Memory B cell (primary cell): ENCODE measurements around the gene MANSC4.

Source experiments
- ATAC-seq: fragments of 150-1000 bp; cut with Tn5 transposase; 2 replicates; pipeline ENCODE4 v1.10.0; 2021; ENCODE audit warnings: low read depth, mild to moderate bottlenecking, moderate library complexity
- DNase-seq, 2 donors: peaks; one replicate each; pipeline ENCODE4 v3.0.0; 2022; ENCODE audit warnings: low spot score in 2 of 2
- H3K27ac Mint-ChIP-seq: one replicate; pipeline ENCODE4 v1.8.0; 2022; ENCODE audit warnings: mild to moderate bottlenecking, moderate library complexity, mixed read lengths
- H3K27me3 Mint-ChIP-seq: one replicate; pipeline ENCODE4 v1.8.0; 2022; ENCODE audit warnings: mixed read lengths
- H3K36me3 Mint-ChIP-seq: one replicate; pipeline ENCODE4 v1.8.0; 2022; ENCODE audit warnings: mild to moderate bottlenecking, mixed read lengths
- H3K4me1 Mint-ChIP-seq: one replicate; pipeline ENCODE4 v1.8.0; 2022; ENCODE audit warnings: mixed read lengths
- H3K4me3 Mint-ChIP-seq: one replicate; pipeline ENCODE4 v1.8.0; 2022; ENCODE audit warnings: mild to moderate bottlenecking, moderate library complexity, mixed read lengths
- H3K9me3 Mint-ChIP-seq: one replicate; pipeline ENCODE4 v1.8.0; 2022; ENCODE audit warnings: mixed read lengths

Gene MANSC4

DNA sequence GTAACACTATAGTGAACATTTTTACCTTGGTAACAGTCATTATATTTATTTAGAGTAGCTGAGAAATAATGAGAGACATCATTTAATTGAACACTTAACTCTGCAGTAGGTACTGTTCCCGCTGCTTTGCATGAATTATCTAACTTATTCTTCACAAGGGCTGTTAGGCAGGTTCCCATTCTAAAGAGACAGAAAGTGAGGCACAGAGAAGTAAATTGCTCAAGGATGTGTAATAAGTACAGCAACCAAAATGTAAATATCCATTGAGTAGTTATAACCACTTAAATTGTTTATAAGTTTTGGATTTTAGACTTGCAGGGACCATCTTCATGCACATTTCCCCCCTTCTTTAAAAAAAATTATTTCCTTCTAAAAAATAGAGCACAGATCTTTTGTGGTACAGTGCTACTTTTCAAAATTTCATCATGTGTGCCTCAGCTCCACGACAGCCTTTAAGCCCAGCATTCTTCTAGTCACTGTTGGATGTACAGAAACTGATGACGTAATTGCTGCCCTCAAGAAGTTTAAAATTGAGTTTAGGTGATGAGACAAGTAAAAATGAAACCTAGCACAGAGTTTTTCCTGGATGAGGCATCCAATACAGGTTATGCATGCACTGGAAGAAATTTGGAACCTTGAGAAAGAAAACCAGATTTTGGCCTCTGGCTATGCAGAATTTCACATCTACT lies 6.0 kb upstream of the MANSC4 start:
- ATAC-seq (no peak), DNase-seq (no peak)
- no peaks in the 10 kb centered on the region for H3K27me3 Mint-ChIP-seq
- H3K27ac Mint-ChIP-seq, result no peak overlapping the region
- no peak overlapping the region for H3K4me3 Mint-ChIP-seq
- H3K9me3 Mint-ChIP-seq, result no peaks in the 10 kb centered on the region
- H3K4me1 Mint-ChIP-seq, result peaks cover 21% of the 10 kb centered on the region
- H3K36me3 Mint-ChIP-seq, result peaks cover 11% of the 10 kb centered on the region

- Mint-ChIP-seq H3K27ac (no peak overlapping the region), H3K9me3 (no peaks in the 10 kb centered on the region), H3K4me1 (peaks cover 20% of the 10 kb centered on the region), H3K27me3 (no peaks in the 10 kb centered on the region), H3K36me3 (peaks cover 7% of the 10 kb centered on the region), H3K4me3 (peak overlapping the region; percentile 2)
- ATAC-seq, result no peak
- DNase-seq, result no peak
Observed at GRCh38 chr12:27782481-27782880, 2.4 kb upstream of the MANSC4 start.

GRCh38 chr12:27781680-27782079 lies 1.6 kb upstream of the MANSC4 start:
- DNase-seq (no peak), ATAC-seq (no peak)
- Mint-ChIP-seq H3K4me3 (no peak overlapping the region), H3K9me3 (no peaks in the 10 kb centered on the region), H3K36me3 (peaks cover 6% of the 10 kb centered on the region), H3K27ac (no peak overlapping the region), H3K27me3 (no peaks in the 10 kb centered on the region), H3K4me1 (peaks cover 19% of the 10 kb centered on the region)

DNA sequence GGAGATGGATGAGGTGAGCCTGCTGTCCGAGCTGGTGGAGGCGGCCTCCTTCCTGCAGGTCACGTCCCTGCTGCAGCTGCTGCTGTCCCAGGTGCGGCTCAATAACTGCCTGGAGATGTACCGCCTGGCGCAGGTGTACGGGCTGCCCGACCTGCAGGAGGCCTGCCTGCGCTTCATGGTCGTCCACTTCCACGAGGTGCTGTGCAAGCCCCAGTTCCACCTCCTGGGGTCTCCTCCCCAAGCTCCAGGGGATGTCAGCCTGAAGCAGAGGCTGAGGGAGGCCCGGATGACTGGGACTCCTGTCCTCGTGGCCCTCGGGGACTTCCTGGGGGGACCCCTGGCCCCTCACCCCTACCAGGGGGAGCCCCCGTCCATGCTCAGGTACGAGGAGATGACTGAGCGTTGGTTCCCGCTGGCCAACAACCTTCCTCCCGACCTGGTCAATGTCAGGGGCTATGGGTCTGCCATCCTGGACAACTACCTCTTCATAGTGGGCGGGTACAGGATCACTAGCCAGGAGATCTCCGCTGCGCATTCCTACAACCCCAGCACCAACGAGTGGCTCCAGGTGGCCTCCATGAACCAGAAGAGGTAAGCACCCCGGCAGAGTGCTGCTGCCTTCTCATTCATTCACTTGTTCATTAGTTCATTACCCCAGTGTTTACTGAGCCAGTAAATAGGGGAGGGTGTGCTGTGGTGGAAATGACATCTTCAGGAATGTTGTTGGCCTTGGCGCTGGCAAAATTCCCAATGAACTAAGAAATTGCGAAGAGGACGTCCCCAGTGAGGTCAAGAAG lies 774 bp upstream of the MANSC4 start:
- DNase-seq (no peak), ATAC-seq (peak; percentile 17)
- Mint-ChIP-seq H3K27ac (no peak overlapping the region), H3K4me1 (peaks cover 19% of the 10 kb centered on the region), H3K27me3 (no peaks in the 10 kb centered on the region), H3K36me3 (peaks cover 6% of the 10 kb centered on the region), H3K4me3 (peak overlapping the region; percentile 87), H3K9me3 (no peaks in the 10 kb centered on the region)

GRCh38 chr12:27779416-27779919 lies 568 bp downstream of the MANSC4 start:
- H3K9me3 Mint-ChIP-seq, result no peaks in the 10 kb centered on the region
- H3K27me3 Mint-ChIP-seq, result no peaks in the 10 kb centered on the region
- peak overlapping the region; percentile 80 for H3K4me3 Mint-ChIP-seq
- peaks cover 16% of the 10 kb centered on the region for H3K4me1 Mint-ChIP-seq
- peaks cover 6% of the 10 kb centered on the region for H3K36me3 Mint-ChIP-seq
- peak overlapping the region; percentile 12 for H3K27ac Mint-ChIP-seq
- peak; percentile 4 to 10 for DNase-seq
- peak; percentile 45 for ATAC-seq

DNA sequence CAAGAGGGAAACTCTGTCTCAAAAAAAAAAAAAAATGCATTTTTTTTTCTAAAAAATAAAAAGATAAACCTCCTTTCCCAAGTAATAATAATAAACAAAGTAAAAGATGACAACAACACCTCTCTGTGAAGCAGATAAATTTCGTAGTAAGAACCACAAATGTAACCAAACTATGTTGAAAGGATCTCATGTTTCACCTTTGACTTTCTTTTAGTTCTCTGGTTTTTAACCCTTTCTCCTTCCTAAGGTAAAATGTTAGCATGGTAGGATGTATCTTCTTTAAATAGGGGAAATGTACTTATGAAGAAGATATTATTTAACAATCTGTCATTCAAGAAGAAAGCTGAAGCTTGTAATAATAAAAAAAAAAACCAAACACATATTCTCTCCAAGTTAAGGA lies 1.8 kb downstream of the MANSC4 start:
- no peaks in the 10 kb centered on the region for H3K27me3 Mint-ChIP-seq
- no peak for DNase-seq
- no peak for ATAC-seq
- H3K27ac Mint-ChIP-seq, result no peak overlapping the region
- H3K36me3 Mint-ChIP-seq, result peaks cover 4% of the 10 kb centered on the region
- peak overlapping the region; percentile 39 for H3K4me3 Mint-ChIP-seq
- peaks cover 15% of the 10 kb centered on the region for H3K4me1 Mint-ChIP-seq
- H3K9me3 Mint-ChIP-seq, result no peaks in the 10 kb centered on the region

- ATAC-seq (no peak), DNase-seq (no peak)
- H3K27me3 Mint-ChIP-seq, result no peaks in the 10 kb centered on the region
- no peaks in the 10 kb centered on the region for H3K9me3 Mint-ChIP-seq
- H3K4me1 Mint-ChIP-seq, result peaks cover 11% of the 10 kb centered on the region
- no peak overlapping the region for H3K4me3 Mint-ChIP-seq
- H3K36me3 Mint-ChIP-seq, result peaks cover 2% of the 10 kb centered on the region
- H3K27ac Mint-ChIP-seq, result no peak overlapping the region
Observed at GRCh38 chr12:27777141-27777540, 2.9 kb downstream of the MANSC4 start.

GRCh38 chr12:27772328-27773049 lies 7.5 kb downstream of the MANSC4 start:
- no peaks in the 10 kb centered on the region for H3K4me1 Mint-ChIP-seq
- no peak for ATAC-seq

GRCh38 chr12:27771481-27772327 lies 8.3 kb downstream of the MANSC4 start:
- Mint-ChIP-seq H3K36me3 (no peaks in the 10 kb centered on the region), H3K27ac (no peak overlapping the region), H3K4me1 (no peaks in the 10 kb centered on the region), H3K9me3 (no peaks in the 10 kb centered on the region), H3K27me3 (no peaks in the 10 kb centered on the region), H3K4me3 (no peak overlapping the region)
- no peak for ATAC-seq
- no peak for DNase-seq

More at GRCh38 chr12:27772328-27773049, 7.5 kb downstream of the MANSC4 start:
- H3K9me3 Mint-ChIP-seq, result no peaks in the 10 kb centered on the region
- no peak for DNase-seq
- no peaks in the 10 kb centered on the region for H3K27me3 Mint-ChIP-seq
- no peaks in the 10 kb centered on the region for H3K36me3 Mint-ChIP-seq
- no peak overlapping the region for H3K27ac Mint-ChIP-seq
- no peak overlapping the region for H3K4me3 Mint-ChIP-seq

DNA sequence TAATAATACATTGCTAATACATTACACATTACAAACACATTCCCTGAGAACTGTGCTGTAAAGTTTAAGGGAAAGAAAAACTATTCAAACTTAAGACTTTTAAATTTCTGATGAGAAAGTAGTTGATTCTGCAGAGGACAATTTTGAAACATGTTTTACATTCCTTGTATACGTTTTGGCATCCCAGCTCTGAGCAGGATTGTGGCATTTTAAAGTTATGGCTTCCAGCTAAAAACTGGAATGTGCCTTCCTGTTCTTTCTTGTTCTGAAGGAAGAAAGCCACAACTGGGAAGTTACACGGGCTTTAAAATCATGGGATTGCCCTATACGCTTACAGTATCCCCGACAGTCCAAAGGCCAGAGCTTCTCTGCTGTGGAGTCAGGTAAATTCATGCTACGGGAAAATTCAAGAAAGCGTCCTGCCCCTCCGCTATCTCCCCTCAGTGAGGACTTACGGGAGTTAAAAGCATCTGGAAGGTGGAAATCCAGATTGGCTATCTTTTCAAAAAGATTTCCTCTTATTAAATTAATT lies 10.8 kb downstream of the MANSC4 start:
- H3K27me3 Mint-ChIP-seq, result no peaks in the 10 kb centered on the region
- no peak for ATAC-seq
- no peak for DNase-seq
- no peak overlapping the region for H3K4me3 Mint-ChIP-seq
- no peaks in the 10 kb centered on the region for H3K36me3 Mint-ChIP-seq
- no peaks in the 10 kb centered on the region for H3K4me1 Mint-ChIP-seq
- H3K9me3 Mint-ChIP-seq, result no peaks in the 10 kb centered on the region
- no peak overlapping the region for H3K27ac Mint-ChIP-seq

DNA sequence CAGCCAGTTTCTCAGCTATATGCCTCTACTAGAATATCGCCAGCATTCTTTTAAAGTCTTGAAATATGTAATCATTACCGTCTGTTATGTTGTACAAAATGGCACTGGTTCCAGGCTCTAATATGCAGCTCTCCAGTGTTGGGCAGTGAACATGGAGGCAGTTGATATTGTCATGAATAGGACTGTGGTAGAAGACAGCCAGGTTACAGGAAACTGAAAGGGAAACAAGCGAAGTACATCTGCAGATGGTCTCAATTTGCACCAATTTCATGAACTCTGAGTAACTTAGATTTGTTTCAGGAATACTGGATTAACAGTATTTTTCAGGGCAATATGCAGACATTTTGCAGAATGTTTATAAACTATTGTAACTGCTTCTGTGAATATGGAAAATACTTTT lies 13.4 kb downstream of the MANSC4 start:
- Mint-ChIP-seq H3K4me1 (no peaks in the 10 kb centered on the region), H3K4me3 (no peak overlapping the region), H3K9me3 (no peaks in the 10 kb centered on the region), H3K27me3 (no peaks in the 10 kb centered on the region), H3K36me3 (no peaks in the 10 kb centered on the region), H3K27ac (no peak overlapping the region)
- DNase-seq, result no peak
- ATAC-seq, result no peak

DNA sequence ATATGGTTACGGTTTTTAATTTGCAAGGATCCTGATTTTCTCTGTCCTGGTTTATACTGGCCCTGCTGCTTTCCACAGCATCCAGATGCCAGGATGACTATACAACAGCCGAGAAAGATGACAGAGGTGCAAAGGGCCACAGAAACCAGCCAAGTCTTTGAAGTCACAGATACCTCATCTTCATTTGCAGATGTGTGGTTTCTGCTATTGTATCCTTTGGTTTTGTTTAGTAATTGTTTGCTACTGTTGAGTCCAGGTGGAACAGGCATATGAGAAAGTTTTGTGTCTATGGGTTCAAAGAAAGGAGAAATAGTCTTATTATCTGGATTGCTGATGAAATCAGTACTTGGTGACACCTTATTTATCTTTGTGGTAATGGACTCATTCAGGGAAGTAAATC lies 17.3 kb downstream of the MANSC4 start:
- DNase-seq (no peak), ATAC-seq (no peak)
- no peaks in the 10 kb centered on the region for H3K36me3 Mint-ChIP-seq
- no peak overlapping the region for H3K27ac Mint-ChIP-seq
- H3K27me3 Mint-ChIP-seq, result no peaks in the 10 kb centered on the region
- H3K4me3 Mint-ChIP-seq, result no peak overlapping the region
- H3K9me3 Mint-ChIP-seq, result no peaks in the 10 kb centered on the region
- H3K4me1 Mint-ChIP-seq, result no peaks in the 10 kb centered on the region

GRCh38 chr12:27756670-27757195 lies 23.3 kb downstream of the MANSC4 start:
- ATAC-seq, result no peak
- no peaks in the 10 kb centered on the region for H3K9me3 Mint-ChIP-seq
- no peaks in the 10 kb centered on the region for H3K27me3 Mint-ChIP-seq
- no peak overlapping the region for H3K27ac Mint-ChIP-seq
- no peak for DNase-seq
- no peak overlapping the region for H3K4me3 Mint-ChIP-seq
- no peaks in the 10 kb centered on the region for H3K4me1 Mint-ChIP-seq
- peaks cover 17% of the 10 kb centered on the region for H3K36me3 Mint-ChIP-seq
